DMS 273 (cell line): Measurements from ENCODE around the gene AQR.
A peak's percentile ranks its signal among the peaks of the same experiment; 100 is the strongest.

Source experiments
- DNase-seq: peaks from one replicate; lab custom pipeline; 2025; ENCODE audit not compliant: unreplicated experiment; lab: John Stamatoyannopoulos, UW

The AQR gene

GRCh38 chr15:34883042-34883441, 86.5 kb downstream of the AQR start:
- DNase-seq = no peak

- DNase-seq = no peak
These were observed 90.4 kb downstream of the AQR start for GRCh38 chr15:34879107-34879506.

- DNase-seq = no peak
These were observed 92.9 kb downstream of the AQR start for GRCh38 chr15:34876640-34877039.

GRCh38 chr15:34869110-34869509, 100.4 kb downstream of the AQR start:
- DNase-seq = no peak

- no peak for DNase-seq
These were observed 104.0 kb downstream of the AQR start for GRCh38 chr15:34865531-34865930.

GRCh38 chr15:34861214-34861613, 108.3 kb downstream of the AQR start:
- DNase-seq = no peak

GRCh38 chr15:34855893-34856292, 113.6 kb downstream of the AQR start:
- no peak for DNase-seq

GRCh38 chr15:34855413-34855812, 114.1 kb downstream of the AQR start:
- no peak for DNase-seq

GRCh38 chr15:34854232-34854631, 115.3 kb downstream of the AQR start:
- no peak for DNase-seq

- DNase-seq = no peak
These were observed 116.4 kb downstream of the AQR start for GRCh38 chr15:34853001-34853758.

- DNase-seq = no peak
These were observed 117.8 kb downstream of the AQR start for GRCh38 chr15:34851751-34852150.

GRCh38 chr15:34851007-34851406, 118.5 kb downstream of the AQR start:
- DNase-seq = no peak

- peak; percentile 24 for DNase-seq
These were observed 119.4 kb downstream of the AQR start for GRCh38 chr15:34850121-34850520.

- no peak for DNase-seq
These were observed 120.1 kb downstream of the AQR start for GRCh38 chr15:34849364-34849959.

GRCh38 chr15:34847598-34847997, 121.9 kb downstream of the AQR start:
- no peak for DNase-seq

- DNase-seq = no peak
These were observed 128.2 kb downstream of the AQR start for GRCh38 chr15:34841262-34841725.

GRCh38 chr15:34838282-34838681, 131.3 kb downstream of the AQR start:
- DNase-seq = no peak

- DNase-seq = no peak
These were observed 132.1 kb downstream of the AQR start for GRCh38 chr15:34837246-34838016.

- no peak for DNase-seq
These were observed 141.2 kb downstream of the AQR start for GRCh38 chr15:34828145-34828911.

- peak; percentile 44 for DNase-seq
These were observed 147.7 kb downstream of the AQR start for GRCh38 chr15:34821831-34822230.

- no peak for DNase-seq
These were observed 149.4 kb downstream of the AQR start for GRCh38 chr15:34820110-34820509.
